ENCODE results near the gene PPARA. TPM values are rescaled to one million over a fixed set of nuclear protein-coding genes. Genes with fewer than 3 reads are reported as not detected.

Gene PPARA
- total RNA-seq, 6 donors from 2014 or later, result 10.2 to 27.0 (median 20.9) TPM

DNA sequence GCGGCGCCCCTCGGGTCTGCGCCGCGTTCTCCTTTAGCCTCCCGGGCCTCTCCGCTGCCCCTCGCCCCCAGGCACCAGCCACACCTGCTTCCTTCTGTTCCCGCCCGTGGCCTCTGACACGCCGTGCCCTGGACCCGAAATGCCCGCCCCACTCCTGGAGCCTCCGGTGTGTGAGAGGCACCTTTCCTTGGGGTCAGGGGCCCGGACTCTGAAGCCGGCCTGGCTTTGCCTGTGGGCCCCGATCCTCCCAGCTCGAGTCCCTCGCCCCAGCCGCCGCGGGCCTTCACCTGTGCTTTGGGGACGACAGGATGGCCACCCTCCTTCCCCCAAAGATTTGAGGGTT is 100.4 kb downstream of the PPARA start:
- Histone ChIP-seq H3K4me1 (peaks cover 12 to 24% (median 20%) of the 10 kb centered on the region in 4 donors), H3K27me3 (no peaks in the 10 kb centered on the region), H3K27ac (peak overlapping the region; percentile 81 to 90 (median 86)), H3K4me3 (peak overlapping the region; percentile 63 to 95 (median 74)), H3K9me3 (no peaks in the 10 kb centered on the region), H3K36me3 (peaks cover 0 to 4% (median 0%) of the 10 kb centered on the region in 4 donors)
- 10 to 60% methylated on average over 1 to 20 of the region's 25 CpGs for WGBS, 2 donors
- peak in 1 of 2 donors; percentile 30 for ATAC-seq (ENCODE audit: low FRiP score in 2 of 2)
- TF ChIP-seq POLR2AphosphoS5 (IDR thresholded peaks at IDR 0.05) (no peak), POLR2A (IDR thresholded peaks at IDR 0.05) (no peak), EP300 (IDR thresholded peaks at IDR 0.05) (no peak)
- TF ChIP-seq, protein P1, sequence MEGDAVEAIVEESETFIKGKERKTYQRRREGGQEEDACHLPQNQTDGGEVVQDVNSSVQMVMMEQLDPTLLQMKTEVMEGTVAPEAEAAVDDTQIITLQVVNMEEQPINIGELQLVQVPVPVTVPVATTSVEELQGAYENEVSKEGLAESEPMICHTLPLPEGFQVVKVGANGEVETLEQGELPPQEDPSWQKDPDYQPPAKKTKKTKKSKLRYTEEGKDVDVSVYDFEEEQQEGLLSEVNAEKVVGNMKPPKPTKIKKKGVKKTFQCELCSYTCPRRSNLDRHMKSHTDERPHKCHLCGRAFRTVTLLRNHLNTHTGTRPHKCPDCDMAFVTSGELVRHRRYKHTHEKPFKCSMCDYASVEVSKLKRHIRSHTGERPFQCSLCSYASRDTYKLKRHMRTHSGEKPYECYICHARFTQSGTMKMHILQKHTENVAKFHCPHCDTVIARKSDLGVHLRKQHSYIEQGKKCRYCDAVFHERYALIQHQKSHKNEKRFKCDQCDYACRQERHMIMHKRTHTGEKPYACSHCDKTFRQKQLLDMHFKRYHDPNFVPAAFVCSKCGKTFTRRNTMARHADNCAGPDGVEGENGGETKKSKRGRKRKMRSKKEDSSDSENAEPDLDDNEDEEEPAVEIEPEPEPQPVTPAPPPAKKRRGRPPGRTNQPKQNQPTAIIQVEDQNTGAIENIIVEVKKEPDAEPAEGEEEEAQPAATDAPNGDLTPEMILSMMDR (IDR thresholded peaks at IDR 0.05), result no peak
- DNase-seq, result no peak

DNA sequence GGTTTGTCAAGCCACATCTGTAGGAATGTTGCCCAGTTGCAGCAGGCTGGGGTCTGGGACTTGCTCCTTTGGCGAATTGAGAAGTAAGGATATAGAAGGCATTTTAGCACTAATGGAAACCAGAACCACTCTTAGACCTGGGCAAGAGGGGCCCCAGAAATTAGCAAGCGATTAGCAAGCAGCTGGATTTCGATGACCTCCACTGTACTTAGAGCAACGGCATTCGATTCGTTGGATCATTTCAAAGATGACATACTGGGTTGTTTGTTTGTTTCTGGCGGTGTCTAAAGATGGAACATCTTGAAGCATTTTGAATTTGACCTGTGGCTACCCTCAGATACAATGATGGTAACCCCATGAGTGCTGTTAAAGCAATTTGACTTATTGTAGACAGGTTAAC is 100.9 kb downstream of the PPARA start:
- WGBS, 2 donors, result 85 to 90% methylated on average over 7 of the region's 7 CpGs
- no peaks in the 10 kb centered on the region for H3K9me3 ChIP-seq
- DNase-seq (no peak), ATAC-seq (ENCODE audit: low FRiP score in 2 of 2) (no peak)
- H3K27me3 ChIP-seq, result no peaks in the 10 kb centered on the region
- peak overlapping the region in 3 of 4 donors; percentile 63 to 95 (median 81) for H3K4me3 ChIP-seq
- H3K36me3 ChIP-seq, result peaks cover 0 to 4% (median 0%) of the 10 kb centered on the region in 4 donors
- peak overlapping the region in 2 of 4 donors; percentile 84 to 87 for H3K27ac ChIP-seq
- H3K4me1 ChIP-seq, result peaks cover 12 to 24% (median 20%) of the 10 kb centered on the region in 4 donors
- TF ChIP-seq POLR2A (IDR thresholded peaks at IDR 0.05) (no peak), POLR2AphosphoS5 (IDR thresholded peaks at IDR 0.05) (no peak)
- TF ChIP-seq, protein P1 (IDR thresholded peaks at IDR 0.05), result no peak

DNA sequence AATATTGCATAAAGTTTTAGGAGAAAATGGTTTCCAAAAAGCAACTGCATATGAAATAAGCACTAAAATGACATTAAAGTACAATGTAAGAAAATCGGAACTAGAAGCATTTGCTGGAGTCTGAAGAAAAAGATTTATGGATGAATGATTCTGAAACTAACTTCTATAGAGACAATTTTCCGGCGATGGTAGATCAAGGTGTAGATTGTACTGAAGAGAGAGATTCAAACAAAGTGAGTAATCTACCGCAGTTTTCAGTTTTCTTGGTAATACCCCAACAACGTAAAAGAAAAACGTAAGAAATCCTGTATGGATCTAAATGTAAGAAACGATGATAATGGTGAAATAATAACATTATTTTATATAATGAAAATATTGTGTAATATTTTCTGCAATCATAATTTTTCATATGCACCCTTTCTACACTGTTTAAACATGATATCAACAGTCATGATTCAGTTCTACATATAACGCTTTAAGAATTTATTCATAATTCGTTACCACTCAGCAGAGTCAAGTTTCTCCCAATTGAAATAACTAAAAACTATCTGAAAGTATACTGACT is 101.6 kb downstream of the PPARA start:
- TF ChIP-seq EP300 (IDR thresholded peaks at IDR 0.05) (no peak), POLR2AphosphoS5 (IDR thresholded peaks at IDR 0.05) (no peak), POLR2A (IDR thresholded peaks at IDR 0.05) (no peak)
- TF ChIP-seq, protein P1 (IDR thresholded peaks at IDR 0.05), result no peak
- ATAC-seq (ENCODE audit: low FRiP score in 2 of 2) (no peak), DNase-seq (no peak)
- Histone ChIP-seq H3K27ac (no peak overlapping the region), H3K27me3 (no peaks in the 10 kb centered on the region), H3K36me3 (peaks cover 0 to under 1% (median 0%) of the 10 kb centered on the region in 4 donors), H3K4me1 (peaks cover 12 to 24% (median 20%) of the 10 kb centered on the region in 4 donors), H3K4me3 (no peak overlapping the region), H3K9me3 (no peaks in the 10 kb centered on the region)
- WGBS, 2 donors, result 89 to 94% methylated on average over 9 of the region's 9 CpGs

DNA sequence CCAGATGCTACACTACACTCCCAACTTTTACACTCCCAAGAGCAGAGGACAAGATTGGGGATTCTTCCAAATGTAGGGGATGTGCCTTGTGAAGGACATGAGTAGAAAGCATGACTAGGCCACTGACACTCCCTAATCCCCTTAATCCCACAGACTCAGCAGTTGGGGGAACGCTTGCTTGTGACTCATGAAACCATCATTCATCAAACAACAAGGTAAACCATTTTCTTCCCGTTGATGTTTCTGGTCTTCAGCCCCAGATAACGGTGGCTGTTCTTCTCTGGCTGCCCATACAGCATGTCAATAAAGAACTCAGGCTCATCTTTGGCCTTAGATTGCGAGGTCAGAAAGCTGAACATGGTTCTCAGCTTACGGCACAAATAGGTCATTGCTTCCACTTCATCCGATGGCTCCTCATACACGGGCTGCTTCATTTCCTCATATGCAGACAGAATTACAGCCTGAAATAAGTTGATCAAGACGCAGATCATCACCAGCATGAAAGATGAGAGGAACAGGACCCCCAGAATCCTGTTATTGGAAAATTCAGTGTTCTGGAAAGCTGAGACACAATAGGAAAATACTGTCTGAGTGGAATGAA is 106.1 kb downstream of the PPARA start:
- Histone ChIP-seq H3K27ac (no peak overlapping the region), H3K27me3 (no peaks in the 10 kb centered on the region), H3K4me3 (no peak overlapping the region), H3K36me3 (no peaks in the 10 kb centered on the region), H3K4me1 (peaks cover 0 to 3% (median 2%) of the 10 kb centered on the region in 4 donors), H3K9me3 (no peaks in the 10 kb centered on the region)
- no peak for TF ChIP-seq EP300 (IDR thresholded peaks at IDR 0.05)
- TF ChIP-seq, protein P1 (IDR thresholded peaks at IDR 0.05), result no peak
- ATAC-seq (ENCODE audit: low FRiP score in 2 of 2) (no peak), DNase-seq (no peak)
- WGBS, 2 donors, result 87 to 88% methylated on average over 8 of the region's 8 CpGs

DNA sequence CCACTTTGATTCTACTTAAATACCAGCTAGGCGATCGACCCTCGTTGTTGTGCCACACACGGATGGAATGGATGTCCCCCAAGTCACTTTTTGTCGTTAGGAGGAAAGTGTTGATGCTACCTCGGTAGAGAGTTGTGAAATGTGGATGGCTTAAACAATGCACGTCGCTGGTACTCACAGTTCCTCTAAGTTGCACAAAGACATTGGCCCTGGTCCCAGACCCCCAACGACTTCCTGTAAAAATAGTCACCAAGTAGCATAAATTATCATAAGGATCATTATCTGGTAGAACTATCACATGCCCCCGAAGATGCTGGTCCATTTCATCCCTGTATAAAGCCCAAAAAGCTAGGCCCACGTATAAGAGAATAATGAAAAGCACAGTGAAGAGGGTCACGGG is 109.0 kb downstream of the PPARA start:
- Histone ChIP-seq H3K36me3 (no peaks in the 10 kb centered on the region), H3K27ac (no peak overlapping the region), H3K9me3 (no peaks in the 10 kb centered on the region), H3K27me3 (no peaks in the 10 kb centered on the region), H3K4me1 (peaks cover 0 to 8% (median 4%) of the 10 kb centered on the region in 4 donors), H3K4me3 (no peak overlapping the region)
- DNase-seq (no peak), ATAC-seq (ENCODE audit: low FRiP score in 2 of 2) (no peak)
- TF ChIP-seq POLR2AphosphoS5 (IDR thresholded peaks at IDR 0.05) (no peak), EP300 (IDR thresholded peaks at IDR 0.05) (no peak), POLR2A (IDR thresholded peaks at IDR 0.05) (no peak)
- TF ChIP-seq, protein P1 (IDR thresholded peaks at IDR 0.05), result no peak
- WGBS, 2 donors, result 61 to 70% methylated on average over 12 of the region's 12 CpGs

All from upper lobe of left lung (tissue), 6 donors.